A673 (cell line): Measurements from ENCODE around the gene IFFO2. TPM values are rescaled to one million over a fixed set of nuclear protein-coding genes. Genes with fewer than 3 reads are reported as not detected.

ENCODE experiments used
- BruUV-seq: library from RNA; stranded (reverse); fragments of 400-500 nt; replicated peaks from 2 replicates; lab custom pipeline; 2021; lab: Mats Ljungman, UMichigan
- CTCF ChIA-PET: fragments of 300-600 bp; sonication (Branson Sonifier 250); formaldehyde crosslinking; loops from one replicate; lab custom pipeline; 2022; ENCODE audit warnings: antibody characterized with exemption; lab: Charles Lee
- POLR2A ChIA-PET: fragments of 300-600 bp; sonication (Branson Sonifier 250); formaldehyde crosslinking; loops from one replicate; lab custom pipeline; 2022; ENCODE audit warnings: antibody characterized with exemption; ENCODE audit not compliant: low non-redundant PET; lab: Charles Lee
- DNase-seq: peaks from one replicate; pipeline ENCODE4 v3.0.0-alpha.2; 2015; ENCODE audit warnings: low spot score
- H3K27ac ChIP-seq: fragments of 200-600 bp; sonication (generic); 2 replicates; pipeline ENCODE4 v1.5.1; 2016; ENCODE audit warnings: mixed run types, low read depth, mild to moderate bottlenecking, mixed read lengths, antibody characterized with exemption, low read length; ENCODE audit not compliant: poor library complexity, severe bottlenecking
- H3K27me3 ChIP-seq: fragments of 200-600 bp; sonication (generic); replicated peaks from 2 replicates; pipeline ENCODE4 v1.6.1; 2017; ENCODE audit warnings: mixed run types, low read depth, mild to moderate bottlenecking, mixed read lengths, antibody characterized with exemption, low read length; ENCODE audit not compliant: insufficient read depth, poor library complexity
- H3K36me3 ChIP-seq: fragments of 200-600 bp; sonication (generic); 2 replicates; pipeline ENCODE4 v1.6.1; 2016; ENCODE audit warnings: mixed run types, mild to moderate bottlenecking, mixed read lengths, antibody characterized with exemption, low read length; ENCODE audit not compliant: insufficient read depth, poor library complexity, severe bottlenecking
- H3K4me1 ChIP-seq: fragments of 200-600 bp; sonication (generic); 2 replicates; pipeline ENCODE4 v1.6.1; 2017; ENCODE audit warnings: mixed run types, mild to moderate bottlenecking, mixed read lengths, antibody characterized with exemption, low read length; ENCODE audit not compliant: insufficient read depth, poor library complexity, severe bottlenecking
- H3K4me3 ChIP-seq: fragments of 200-600 bp; sonication (generic); 2 replicates; pipeline ENCODE4 v1.5.1; 2016; ENCODE audit warnings: low read depth, mixed run types, mild to moderate bottlenecking, mixed read lengths, low read length; ENCODE audit not compliant: poor library complexity, severe bottlenecking
- H3K9me3 ChIP-seq: fragments of 200-600 bp; sonication (generic); 2 replicates; pipeline ENCODE4 v1.6.1; 2016; ENCODE audit warnings: mixed run types, low read depth, mild to moderate bottlenecking, mixed read lengths, antibody characterized with exemption, low read length; ENCODE audit not compliant: poor library complexity, severe bottlenecking
- EZH2 ChIP-seq: fragments of 200-600 bp; sonication (generic); IDR thresholded peaks from 2 replicates; pipeline ENCODE4 v1.6.1; 2017; ENCODE audit warnings: borderline replicate concordance, low read depth, mild to moderate bottlenecking, mixed read lengths, antibody characterized with exemption, low read length; ENCODE audit not compliant: poor library complexity, severe bottlenecking
- intact Hi-C: fragments of 100-400 bp; cut with micrococcal nuclease; formaldehyde crosslinking; loops from one replicate; pipeline ENCODE4 v1.10.0; 2022; ENCODE audit not compliant: unreplicated experiment
- total RNA-seq: library from RNA; stranded (reverse); gene quantifications from 2 replicates; pipeline ENCODE4 v1.2.3, GENCODE V29; 2021
- TF ChIP-seq, protein P1 (sequence below): fragments of 300-800, 200-600 bp; sonication (generic); conservative IDR thresholded peaks from 2 replicates; pipeline ENCODE4 v1.5.1; 2017; ENCODE audit warnings: low read depth, mild to moderate bottlenecking, antibody characterized with exemption, low read length, moderate library complexity, mixed read lengths

The IFFO2 gene
- total RNA-seq, 1 experiment from 2014 or later = 13.3 TPM

DNA sequence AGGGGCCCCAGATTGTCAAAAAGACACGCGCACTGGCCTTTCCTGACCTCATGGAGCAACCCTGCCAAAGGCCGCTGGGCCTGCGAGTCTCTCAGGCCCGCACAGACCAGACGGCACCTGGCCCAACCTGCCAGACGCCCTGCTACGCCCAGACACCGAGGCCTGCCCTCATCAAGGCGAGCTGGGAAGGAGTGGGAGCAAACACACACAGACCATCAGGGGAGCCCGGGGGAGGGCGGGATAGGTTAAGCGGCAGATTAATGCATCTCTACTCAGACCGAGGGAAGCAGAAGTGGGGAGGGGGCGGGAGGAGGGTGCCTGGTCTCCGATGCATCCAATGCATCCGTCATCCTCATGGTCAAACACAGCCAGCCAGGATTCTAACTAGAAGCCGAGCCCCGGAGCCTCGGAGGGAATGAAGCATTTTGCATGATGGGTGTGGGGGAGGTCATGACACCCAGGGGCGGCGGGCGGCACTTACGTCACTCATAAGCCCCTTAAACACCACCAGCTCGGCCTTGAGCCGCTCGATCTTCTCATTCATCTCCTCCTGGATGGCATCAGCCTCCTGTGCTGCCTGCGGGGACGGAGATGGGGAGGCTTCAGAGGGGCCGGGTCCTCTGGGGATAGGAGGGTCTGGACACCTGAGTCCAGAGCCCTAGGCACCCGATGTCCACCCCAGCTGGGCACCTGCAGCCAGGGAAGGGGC lies 37.1 kb downstream of the IFFO2 start:
- H3K36me3 ChIP-seq = no peaks in the 10 kb centered on the region
- ChIA-PET CTCF (no interaction called here), POLR2A (no interaction called here)
- no peak for DNase-seq
- no peak overlapping the region for H3K4me3 ChIP-seq
- H3K4me1 ChIP-seq = peaks cover 24% of the 10 kb centered on the region
- intact Hi-C loops = no loop called here
- TF ChIP-seq, protein P1, sequence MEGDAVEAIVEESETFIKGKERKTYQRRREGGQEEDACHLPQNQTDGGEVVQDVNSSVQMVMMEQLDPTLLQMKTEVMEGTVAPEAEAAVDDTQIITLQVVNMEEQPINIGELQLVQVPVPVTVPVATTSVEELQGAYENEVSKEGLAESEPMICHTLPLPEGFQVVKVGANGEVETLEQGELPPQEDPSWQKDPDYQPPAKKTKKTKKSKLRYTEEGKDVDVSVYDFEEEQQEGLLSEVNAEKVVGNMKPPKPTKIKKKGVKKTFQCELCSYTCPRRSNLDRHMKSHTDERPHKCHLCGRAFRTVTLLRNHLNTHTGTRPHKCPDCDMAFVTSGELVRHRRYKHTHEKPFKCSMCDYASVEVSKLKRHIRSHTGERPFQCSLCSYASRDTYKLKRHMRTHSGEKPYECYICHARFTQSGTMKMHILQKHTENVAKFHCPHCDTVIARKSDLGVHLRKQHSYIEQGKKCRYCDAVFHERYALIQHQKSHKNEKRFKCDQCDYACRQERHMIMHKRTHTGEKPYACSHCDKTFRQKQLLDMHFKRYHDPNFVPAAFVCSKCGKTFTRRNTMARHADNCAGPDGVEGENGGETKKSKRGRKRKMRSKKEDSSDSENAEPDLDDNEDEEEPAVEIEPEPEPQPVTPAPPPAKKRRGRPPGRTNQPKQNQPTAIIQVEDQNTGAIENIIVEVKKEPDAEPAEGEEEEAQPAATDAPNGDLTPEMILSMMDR = no peak
- no peak for TF ChIP-seq EZH2
- BruUV-seq = no TSS peak
- H3K27me3 ChIP-seq = no peaks in the 10 kb centered on the region
- no peak overlapping the region for H3K27ac ChIP-seq
- H3K9me3 ChIP-seq = no peaks in the 10 kb centered on the region

DNA sequence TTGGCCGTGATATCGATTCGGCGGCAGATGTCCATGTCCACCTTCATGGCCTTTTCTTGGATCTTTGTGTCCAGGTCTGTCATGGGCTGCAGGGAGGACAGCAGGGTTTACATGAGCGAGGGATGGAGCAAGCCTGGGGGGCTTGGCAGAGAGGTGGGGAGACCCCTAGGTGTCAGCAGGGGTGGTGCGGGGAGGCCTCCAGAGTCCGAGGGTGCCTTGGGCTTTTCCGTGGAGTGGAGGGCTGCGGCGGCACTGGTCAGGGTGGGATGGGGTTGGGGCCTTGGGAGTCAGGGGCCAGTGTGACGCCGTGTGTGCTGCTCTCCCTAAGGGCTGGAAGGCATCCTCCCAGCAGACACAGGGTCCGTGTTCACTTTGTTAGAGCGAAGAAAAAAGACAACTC lies 38.1 kb downstream of the IFFO2 start:
- POLR2A ChIA-PET = no interaction called here
- no peaks in the 10 kb centered on the region for H3K27me3 ChIP-seq
- no peaks in the 10 kb centered on the region for H3K36me3 ChIP-seq
- BruUV-seq = no TSS peak
- no peak overlapping the region for H3K4me3 ChIP-seq
- no peak for TF ChIP-seq EZH2
- TF ChIP-seq, protein P1 = 0 out of 2 replicates have a peak, but pooled peaks have one; percentile 13
- no peaks in the 10 kb centered on the region for H3K9me3 ChIP-seq
- intact Hi-C loops = no loop called here
- DNase-seq = no peak
- H3K27ac ChIP-seq = no peak overlapping the region
- CTCF ChIA-PET = no interaction called here
- peaks cover 20% of the 10 kb centered on the region for H3K4me1 ChIP-seq

DNA sequence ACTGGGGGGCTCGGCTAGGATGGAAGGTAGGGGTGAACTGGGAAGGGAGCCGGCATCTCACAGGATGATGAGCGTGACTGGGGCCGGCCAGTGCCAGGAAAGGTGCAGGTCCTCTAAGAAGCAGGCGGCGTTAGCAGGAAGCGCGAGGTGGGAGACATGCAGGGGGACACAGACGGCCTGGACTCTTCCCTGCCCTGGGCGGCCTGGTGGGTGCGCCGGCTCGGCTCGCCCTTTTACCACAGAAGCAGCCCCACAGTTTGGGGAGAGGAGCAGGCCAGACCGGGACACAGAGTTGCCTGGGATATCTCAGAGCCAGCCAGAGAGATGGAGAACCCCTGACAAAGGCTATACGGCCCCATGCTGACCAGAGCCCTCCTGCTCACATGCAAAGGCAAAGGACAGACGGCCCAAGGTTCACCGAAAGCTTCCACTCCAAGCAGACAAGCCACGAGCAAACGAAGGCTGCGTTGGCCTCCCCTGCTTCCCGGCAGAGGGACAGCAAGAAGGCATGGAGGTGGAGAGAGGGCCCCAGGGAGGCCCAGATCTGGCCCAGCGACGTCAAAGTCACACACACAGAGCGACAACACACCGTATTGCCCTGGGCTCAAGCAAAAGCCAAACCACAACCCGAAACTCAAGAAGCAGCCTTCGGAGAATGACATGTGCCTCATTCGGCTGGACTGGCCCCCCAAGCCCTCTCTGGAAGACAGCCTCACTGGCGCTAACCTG lies 39.2 kb downstream of the IFFO2 start:
- DNase-seq = no peak
- TF ChIP-seq EZH2 = no peak
- TF ChIP-seq, protein P1 = no peak
- ChIA-PET CTCF (no interaction called here), POLR2A (no interaction called here)
- Histone ChIP-seq H3K4me3 (no peak overlapping the region), H3K27me3 (no peaks in the 10 kb centered on the region), H3K9me3 (no peaks in the 10 kb centered on the region), H3K4me1 (peaks cover 11% of the 10 kb centered on the region), H3K36me3 (peaks cover 2% of the 10 kb centered on the region), H3K27ac (no peak overlapping the region)
- intact Hi-C loops = no loop called here
- no TSS peak for BruUV-seq
